SK-N-SH treated with all-trans-retinoic acid at 6 μM for 48 hours (cell line): ENCODE data around the gene RGL4.

Experiments
- ATAC-seq: fragments of 200-7000 bp; cut with Tn5 transposase; 3 replicates; pipeline ENCODE4 v1.9.1; 2020; ENCODE audit warnings: mild to moderate bottlenecking, moderate library complexity
- ARNTL ChIP-seq: fragments of 450-650 bp; formaldehyde crosslinking; IDR thresholded peaks from 2 replicates; pipeline ENCODE4 v1.5.0; 2020; ENCODE audit warnings: low read depth, mild to moderate bottlenecking, moderate library complexity, borderline replicate concordance
- BACH2 ChIP-seq: fragments of 250-450 bp; sonication (Bioruptor Pico); IDR thresholded peaks from 2 replicates; pipeline ENCODE4 v1.9.0; 2021; ENCODE audit warnings: mild to moderate bottlenecking, borderline replicate concordance
- CREB5 ChIP-seq: fragments of 250-450 bp; sonication (Bioruptor Pico); IDR thresholded peaks from 2 replicates; pipeline ENCODE4 v1.5.1; 2020; ENCODE audit warnings: low read depth, mild to moderate bottlenecking, moderate library complexity
- CSDC2 ChIP-seq: fragments of 250-450 bp; sonication (Bioruptor Pico); IDR thresholded peaks from 2 replicates; pipeline ENCODE4 v1.5.0; 2020; ENCODE audit warnings: mild to moderate bottlenecking, moderate library complexity
- CSRNP3 ChIP-seq: fragments of 250-450 bp; sonication (Bioruptor Pico); IDR thresholded peaks from 2 replicates; pipeline ENCODE4 v1.5.1; 2021; ENCODE audit warnings: mild to moderate bottlenecking, moderate library complexity
- ESRRG ChIP-seq: fragments of 250-450 bp; sonication (Bioruptor Pico); IDR thresholded peaks from 2 replicates; pipeline ENCODE4 v1.6.1; 2021; ENCODE audit warnings: mild to moderate bottlenecking
- GLIS3 ChIP-seq: fragments of 250-450 bp; sonication (Bioruptor Pico); IDR thresholded peaks from 2 replicates; pipeline ENCODE4 v1.5.0; 2020; ENCODE audit warnings: mild to moderate bottlenecking, moderate library complexity
- ISL1 ChIP-seq: fragments of 250-450 bp; sonication (Bioruptor Pico); IDR thresholded peaks from 2 replicates; pipeline ENCODE4 v2.1.2; 2022; ENCODE audit warnings: mild to moderate bottlenecking, moderate library complexity
- OSR1 ChIP-seq: fragments of 250-450 bp; sonication (Bioruptor Pico); IDR thresholded peaks from 2 replicates; pipeline ENCODE4 v1.8.0; 2022; ENCODE audit warnings: moderate library complexity, mild to moderate bottlenecking, inconsistent platforms
- PATZ1 ChIP-seq: fragments of 250-450 bp; sonication (Bioruptor Pico); IDR thresholded peaks from 2 replicates; pipeline ENCODE4 v1.8.0; 2020; ENCODE audit warnings: mild to moderate bottlenecking, moderate library complexity, borderline replicate concordance
- POU6F1 ChIP-seq: fragments of 250-450 bp; sonication (Bioruptor Pico); IDR thresholded peaks from 2 replicates; pipeline ENCODE4 v1.8.0; 2021; ENCODE audit warnings: low read depth, mild to moderate bottlenecking, moderate library complexity, borderline replicate concordance
- PPARA ChIP-seq: fragments of 250-450 bp; sonication (Bioruptor Pico); IDR thresholded peaks from 2 replicates; pipeline ENCODE4 v1.5.0; 2020; ENCODE audit warnings: mild to moderate bottlenecking, borderline replicate concordance
- RARB ChIP-seq: fragments of 250-450 bp; sonication (Bioruptor Pico); IDR thresholded peaks from 2 replicates; pipeline ENCODE4 v1.8.0; 2021; ENCODE audit warnings: mild to moderate bottlenecking, moderate library complexity
- TOX ChIP-seq: fragments of 250-450 bp; sonication (Bioruptor Pico); IDR thresholded peaks from 2 replicates; pipeline ENCODE4 v1.8.0; 2021; ENCODE audit warnings: mild to moderate bottlenecking, moderate library complexity, borderline replicate concordance
- ZC3H10 ChIP-seq: fragments of 250-450 bp; sonication (Bioruptor Pico); IDR thresholded peaks from 2 replicates; pipeline ENCODE4 v1.5.1; 2021; ENCODE audit warnings: mild to moderate bottlenecking, moderate library complexity
- ZFP3 ChIP-seq: fragments of 250-450 bp; sonication (Bioruptor Pico); IDR thresholded peaks from 2 replicates; pipeline ENCODE4 v1.5.0; 2020; ENCODE audit warnings: mild to moderate bottlenecking, moderate library complexity
- ZFP30 ChIP-seq: fragments of 450-650 bp; formaldehyde crosslinking; IDR thresholded peaks from 2 replicates; pipeline ENCODE4 v1.5.0; 2022; ENCODE audit warnings: mild to moderate bottlenecking, moderate library complexity
- ZNF565 ChIP-seq: fragments of 450-650 bp; formaldehyde crosslinking; conservative IDR thresholded peaks from 2 replicates; pipeline ENCODE4 v1.5.0; 2020; ENCODE audit warnings: low read depth, mild to moderate bottlenecking, moderate library complexity
- ZNF70 ChIP-seq: fragments of 450-650 bp; formaldehyde crosslinking; IDR thresholded peaks from 2 replicates; pipeline ENCODE4 v1.5.0; 2020; ENCODE audit warnings: mild to moderate bottlenecking, moderate library complexity
- ZNF8 ChIP-seq: fragments of 450-650 bp; formaldehyde crosslinking; IDR thresholded peaks from 2 replicates; pipeline ENCODE4 v1.5.0; 2020; ENCODE audit warnings: mild to moderate bottlenecking, moderate library complexity

Gene RGL4

GRCh38 chr22:23696326-23696851 is 5.6 kb downstream of the RGL4 start:
- no peak for TF ChIP-seq ARNTL (CRISPR knock-in tag)
- TF ChIP-seq GLIS3 (CRISPR knock-in tag): no peak
- no peak for TF ChIP-seq ZFP3 (CRISPR knock-in tag)
- no peak for TF ChIP-seq ZFP30
- TF ChIP-seq CREB5 (CRISPR knock-in tag): no peak
- ATAC-seq: no peak

GRCh38 chr22:23697031-23697970 is 6.5 kb downstream of the RGL4 start:
- no peak for TF ChIP-seq CSRNP3 (CRISPR knock-in tag)
- no peak for TF ChIP-seq ZFP30
- TF ChIP-seq ZFP3 (CRISPR knock-in tag): no peak
- TF ChIP-seq TOX (CRISPR knock-in tag): no peak
- TF ChIP-seq POU6F1 (CRISPR knock-in tag): no peak
- no peak for TF ChIP-seq ZC3H10 (CRISPR knock-in tag)
- TF ChIP-seq BACH2: no peak
- no peak for TF ChIP-seq ISL1
- TF ChIP-seq ESRRG (CRISPR knock-in tag): no peak
- no peak for TF ChIP-seq ARNTL (CRISPR knock-in tag)
- no peak for TF ChIP-seq OSR1 (CRISPR knock-in tag)
- TF ChIP-seq CREB5 (CRISPR knock-in tag): no peak
- TF ChIP-seq ZNF565 (CRISPR knock-in tag): no peak
- no peak for TF ChIP-seq PATZ1 (CRISPR knock-in tag)
- no peak for TF ChIP-seq ZNF8
- no peak for TF ChIP-seq ZNF70 (CRISPR knock-in tag)
- no peak for TF ChIP-seq PPARA (CRISPR knock-in tag)
- no peak for TF ChIP-seq RARB (CRISPR knock-in tag)
- no peak for TF ChIP-seq CSDC2 (CRISPR knock-in tag)
- ATAC-seq: no peak

- no peak for ATAC-seq
- TF ChIP-seq CSRNP3 (CRISPR knock-in tag): no peak
- TF ChIP-seq CREB5 (CRISPR knock-in tag): no peak
- no peak for TF ChIP-seq ESRRG (CRISPR knock-in tag)
- no peak for TF ChIP-seq TOX (CRISPR knock-in tag)
- TF ChIP-seq GLIS3 (CRISPR knock-in tag): no peak
- TF ChIP-seq ISL1: no peak
- TF ChIP-seq ZC3H10 (CRISPR knock-in tag): no peak
- TF ChIP-seq ARNTL (CRISPR knock-in tag): no peak
- TF ChIP-seq ZFP30: no peak
- TF ChIP-seq ZNF70 (CRISPR knock-in tag): no peak
- no peak for TF ChIP-seq PPARA (CRISPR knock-in tag)
- no peak for TF ChIP-seq ZFP3 (CRISPR knock-in tag)
- no peak for TF ChIP-seq ZNF565 (CRISPR knock-in tag)
- no peak for TF ChIP-seq PATZ1 (CRISPR knock-in tag)
- TF ChIP-seq OSR1 (CRISPR knock-in tag): no peak
- TF ChIP-seq RARB (CRISPR knock-in tag): no peak
- no peak for TF ChIP-seq BACH2
These were observed 7.3 kb downstream of the RGL4 start for GRCh38 chr22:23698094-23698493.
